Liver (tissue), 9 donors: ENCODE data around the gene PARD6A. TPM values are rescaled to one million over a fixed set of nuclear protein-coding genes. Genes with fewer than 3 reads are reported as not detected.

Source experiments
- DNase-seq: peaks from one replicate; pipeline ENCODE4 v3.0.0-alpha.2; 2017; ENCODE audit warnings: low spot score
- H3K27ac ChIP-seq, 2 donors: one replicate each; pipeline ENCODE4 v1.7.0; 2013; ENCODE audit warnings: inconsistent platforms in 2 of 2, low read length in 2 of 2, control low read depth in 1 of 2, low read depth in 1 of 2, mild to moderate bottlenecking in 1 of 2
- H3K27me3 ChIP-seq, 4 donors: one replicate each; pipeline versions ENCODE4 v1.6.1 to v1.7.0; 2013; ENCODE audit warnings: low read length in 3 of 4, inconsistent platforms in 1 of 4, mild to moderate bottlenecking in 1 of 4, moderate library complexity in 1 of 4; ENCODE audit not compliant: control insufficient read depth in 4 of 4, insufficient read depth in 4 of 4
- H3K36me3 ChIP-seq, 4 donors: one replicate each; pipeline versions ENCODE4 v1.6.1 to v1.7.0; 2013; ENCODE audit warnings: low read length in 3 of 4, mild to moderate bottlenecking in 3 of 4, low read depth in 1 of 4, moderate library complexity in 1 of 4; ENCODE audit not compliant: control insufficient read depth in 4 of 4, insufficient read depth in 3 of 4
- H3K4me1 ChIP-seq, 4 donors: one replicate each; pipeline versions ENCODE4 v1.6.1 to v1.7.0; 2013; ENCODE audit warnings: low read length in 3 of 4, mild to moderate bottlenecking in 3 of 4, moderate library complexity in 1 of 4; ENCODE audit not compliant: control insufficient read depth in 4 of 4, insufficient read depth in 4 of 4
- H3K4me3 ChIP-seq, 3 donors: one replicate each; pipeline versions ENCODE4 v1.6.1 to v1.7.0; 2013; ENCODE audit warnings: low read length in 3 of 3, control low read depth in 1 of 3, low read depth in 1 of 3, mild to moderate bottlenecking in 1 of 3
- H3K9ac ChIP-seq, 2 donors: one replicate each; pipeline ENCODE4 v1.7.0; 2013; ENCODE audit warnings: low read length in 2 of 2, mild to moderate bottlenecking in 2 of 2, moderate library complexity in 2 of 2, control low read depth in 1 of 2, low read depth in 1 of 2
- H3K9me3 ChIP-seq, 4 donors: one replicate each; pipeline versions ENCODE4 v1.6.1 to v1.7.0; 2013; ENCODE audit warnings: low read length in 3 of 4; ENCODE audit not compliant: control insufficient read depth in 4 of 4
- EGR1 ChIP-seq, 2 donors: IDR thresholded peaks; 2 replicates each; pipeline ENCODE4 v1.6.1; 2016 to 2018; ENCODE audit warnings: antibody characterized with exemption in 2 of 2, low read depth in 2 of 2
- FOXA1 ChIP-seq: IDR thresholded peaks from 2 replicates; pipeline ENCODE4 v1.6.1; 2016; ENCODE audit warnings: antibody characterized with exemption
- FOXA2 ChIP-seq: IDR thresholded peaks from 2 replicates; pipeline ENCODE4 v1.6.1; 2016; ENCODE audit warnings: antibody characterized with exemption
- GABPA ChIP-seq, 2 donors: IDR thresholded peaks in 1 of 2; conservative IDR thresholded peaks in 1 of 2; 2 replicates each; pipeline ENCODE4 v1.6.1; 2016; ENCODE audit warnings: antibody characterized with exemption in 2 of 2, mild to moderate bottlenecking in 1 of 2, moderate library complexity in 1 of 2
- HNF4A ChIP-seq, 2 donors: conservative IDR thresholded peaks; 2 replicates each; pipeline ENCODE4 v1.6.1; 2016; ENCODE audit warnings: antibody characterized with exemption in 2 of 2, mild to moderate bottlenecking in 2 of 2
- HNF4G ChIP-seq: IDR thresholded peaks from 2 replicates; pipeline ENCODE4 v1.6.1; 2016; ENCODE audit warnings: antibody characterized with exemption
- JUND ChIP-seq, 2 donors: IDR thresholded peaks; 2 replicates each; pipeline ENCODE4 v1.6.1; 2016; ENCODE audit warnings: antibody characterized with exemption in 2 of 2
- MAX ChIP-seq: IDR thresholded peaks from 2 replicates; pipeline ENCODE4 v1.6.1; 2016; ENCODE audit warnings: antibody characterized with exemption
- NR2F2 ChIP-seq: IDR thresholded peaks from 2 replicates; pipeline ENCODE4 v1.6.1; 2016; ENCODE audit warnings: antibody characterized with exemption
- RAD21 ChIP-seq, 2 donors: IDR thresholded peaks; 2 replicates each; pipeline ENCODE4 v1.6.1; 2016; ENCODE audit warnings: antibody characterized with exemption in 2 of 2, mild to moderate bottlenecking in 2 of 2
- REST ChIP-seq: IDR thresholded peaks from 2 replicates; pipeline ENCODE4 v1.6.1; 2016; ENCODE audit warnings: antibody characterized with exemption, mild to moderate bottlenecking
- RXRA ChIP-seq, 2 donors: IDR thresholded peaks; 2 replicates each; pipeline ENCODE4 v1.6.1; 2017 to 2018; ENCODE audit warnings: antibody characterized with exemption in 2 of 2, mild to moderate bottlenecking in 1 of 2
- SP1 ChIP-seq: IDR thresholded peaks from 2 replicates; pipeline ENCODE4 v1.6.1; 2018; ENCODE audit warnings: antibody characterized with exemption, mild to moderate bottlenecking
- TAF1 ChIP-seq: conservative IDR thresholded peaks from 2 replicates; pipeline ENCODE4 v1.6.1; 2016; ENCODE audit warnings: antibody characterized with exemption, mild to moderate bottlenecking
- YY1 ChIP-seq: IDR thresholded peaks from 2 replicates; pipeline ENCODE4 v1.6.1; 2016; ENCODE audit warnings: antibody characterized with exemption, mild to moderate bottlenecking
- WGBS: extraction: QIAGEN DNeasy Blood & Tissue Kit; methylation state at CpG from one replicate; pipeline ENCODE4 v1.1.7; 2013; 5-methylcytosine and 5-hydroxymethylcytosine counted together
- polyA plus RNA-seq, 2 donors: library from polyadenylated mRNA; stranded (reverse) in 1 of 2; unstranded in 1 of 2; fragments of 200-250 nt in 1 of 2; fragments of >200 nt in 1 of 2; fragmentation: Nextera tagmentation in 1 of 2; extraction: Ambion mirVana in 1 of 2; gene quantifications; one replicate each; pipeline versions ENCODE4 v1.2.1 to v1.2.3, GENCODE V29; 2013 to 2015
- total RNA-seq, 2 donors: library from RNA; depleted of rRNA; stranded (reverse); fragments of >200 nt; gene quantifications; one replicate each; pipeline ENCODE4 v1.2.3, GENCODE V29; 2014
- TF ChIP-seq, protein P1 (sequence below): IDR thresholded peaks from 2 replicates; pipeline ENCODE4 v1.6.1; 2016; ENCODE audit warnings: antibody characterized with exemption
- TF ChIP-seq, protein P2 (sequence below): fragments of 150-350 bp; IDR thresholded peaks from 2 replicates; pipeline ENCODE4 v1.5.1; 2017; ENCODE audit warnings: improper control_type of control experiment, low read depth, low read length; ENCODE audit not compliant: missing input control
- TF ChIP-seq, protein P3 (sequence below): IDR thresholded peaks from 2 replicates; pipeline ENCODE4 v1.6.1; 2016; ENCODE audit warnings: antibody characterized with exemption
- donor health status: healthy.
- donor health status: healthy.
- donor health status: healthy.
- donor health status: healthy.
- donor health status: healthy.

PARD6A gene
- total and polyA plus RNA-seq, 4 donors = 0.42 to 2.4 (median 1.8) TPM

GRCh38 chr16:67628216-67628615 is 32.5 kb upstream of the PARD6A start (continued):
- no peak for TF ChIP-seq HNF4G

DNA sequence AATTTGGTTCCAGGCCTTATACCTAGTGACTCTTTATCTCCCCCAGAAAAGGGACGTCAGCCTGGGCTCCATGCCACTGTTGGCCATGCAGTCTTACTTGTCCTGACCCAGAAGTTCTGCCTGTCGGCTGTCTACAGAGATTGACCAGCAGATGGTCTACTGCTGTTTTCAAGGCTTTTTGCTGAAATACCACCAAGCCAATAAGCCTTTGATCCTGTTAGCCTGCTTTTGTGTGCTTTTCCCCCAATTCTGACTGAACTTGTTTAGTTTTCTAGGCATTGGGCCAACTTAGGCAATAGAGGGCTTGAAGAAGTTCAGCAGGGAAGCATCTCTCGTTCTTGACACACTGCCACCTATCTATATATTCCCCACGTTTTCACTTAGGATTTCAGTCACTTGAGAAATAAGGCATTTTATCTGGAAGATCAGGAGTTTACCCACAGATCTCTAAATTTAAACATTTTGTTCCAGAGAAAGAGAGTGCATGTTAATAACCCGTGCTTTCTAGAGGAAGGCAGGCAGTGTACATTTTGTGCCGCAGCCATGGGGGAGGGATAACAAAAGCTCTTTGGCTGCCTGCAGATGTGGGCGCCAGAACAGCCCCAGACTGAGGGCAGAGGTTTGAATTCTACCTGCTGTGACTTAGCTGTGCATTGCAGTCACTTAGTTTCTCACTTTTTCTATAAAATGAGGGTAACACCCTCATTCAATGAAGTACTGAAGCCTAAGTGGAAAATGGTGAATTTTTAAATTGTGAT is 28.2 kb upstream of the PARD6A start:
- no peaks in the 10 kb centered on the region for H3K4me1 ChIP-seq
- H3K9me3 ChIP-seq = no peaks in the 10 kb centered on the region
- 70% methylated on average over 7 of the region's 7 CpGs for WGBS
- peaks cover 10 to 61% (median 36%) of the 10 kb centered on the region in 4 donors for H3K36me3 ChIP-seq
- no peak overlapping the region for H3K27ac ChIP-seq
- no peak overlapping the region for H3K9ac ChIP-seq
- H3K27me3 ChIP-seq = no peaks in the 10 kb centered on the region
- DNase-seq = no peak
- H3K4me3 ChIP-seq = no peak overlapping the region
- TF ChIP-seq, protein P1, sequence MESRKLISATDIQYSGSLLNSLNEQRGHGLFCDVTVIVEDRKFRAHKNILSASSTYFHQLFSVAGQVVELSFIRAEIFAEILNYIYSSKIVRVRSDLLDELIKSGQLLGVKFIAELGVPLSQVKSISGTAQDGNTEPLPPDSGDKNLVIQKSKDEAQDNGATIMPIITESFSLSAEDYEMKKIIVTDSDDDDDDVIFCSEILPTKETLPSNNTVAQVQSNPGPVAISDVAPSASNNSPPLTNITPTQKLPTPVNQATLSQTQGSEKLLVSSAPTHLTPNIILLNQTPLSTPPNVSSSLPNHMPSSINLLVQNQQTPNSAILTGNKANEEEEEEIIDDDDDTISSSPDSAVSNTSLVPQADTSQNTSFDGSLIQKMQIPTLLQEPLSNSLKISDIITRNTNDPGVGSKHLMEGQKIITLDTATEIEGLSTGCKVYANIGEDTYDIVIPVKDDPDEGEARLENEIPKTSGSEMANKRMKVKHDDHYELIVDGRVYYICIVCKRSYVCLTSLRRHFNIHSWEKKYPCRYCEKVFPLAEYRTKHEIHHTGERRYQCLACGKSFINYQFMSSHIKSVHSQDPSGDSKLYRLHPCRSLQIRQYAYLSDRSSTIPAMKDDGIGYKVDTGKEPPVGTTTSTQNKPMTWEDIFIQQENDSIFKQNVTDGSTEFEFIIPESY = no peak
- TF ChIP-seq YY1 = no peak

- Histone ChIP-seq H3K9ac (no peak overlapping the region), H3K4me3 (no peak overlapping the region), H3K27ac (no peak overlapping the region), H3K9me3 (no peaks in the 10 kb centered on the region), H3K4me1 (peaks cover 0 to 9% (median 3%) of the 10 kb centered on the region in 4 donors), H3K27me3 (no peaks in the 10 kb centered on the region), H3K36me3 (peaks cover 12 to 51% (median 26%) of the 10 kb centered on the region in 4 donors)
- no peak for DNase-seq
- no peak for TF ChIP-seq RAD21 (IDR thresholded peaks at IDR 0.05)
- no peak for TF ChIP-seq FOXA1
- TF ChIP-seq RXRA (IDR thresholded peaks at IDR 0.05) = no peak
- TF ChIP-seq REST = no peak
- no peak for TF ChIP-seq HNF4A (conservative IDR thresholded peaks at IDR 0.05)
- TF ChIP-seq HNF4G = no peak
- no peak for TF ChIP-seq YY1
- TF ChIP-seq SP1 = no peak
- no peak for TF ChIP-seq GABPA (IDR thresholded peaks at IDR 0.05 in 1 of 2, conservative IDR thresholded peaks at IDR 0.05 in 1 of 2)
- no peak for TF ChIP-seq FOXA2
- TF ChIP-seq TAF1 = no peak
- no peak for TF ChIP-seq EGR1 (IDR thresholded peaks at IDR 0.05; ENCODE audit: low read depth in 2 of 2)
- no peak for TF ChIP-seq NR2F2
- no peak for TF ChIP-seq MAX
- TF ChIP-seq, protein P2, sequence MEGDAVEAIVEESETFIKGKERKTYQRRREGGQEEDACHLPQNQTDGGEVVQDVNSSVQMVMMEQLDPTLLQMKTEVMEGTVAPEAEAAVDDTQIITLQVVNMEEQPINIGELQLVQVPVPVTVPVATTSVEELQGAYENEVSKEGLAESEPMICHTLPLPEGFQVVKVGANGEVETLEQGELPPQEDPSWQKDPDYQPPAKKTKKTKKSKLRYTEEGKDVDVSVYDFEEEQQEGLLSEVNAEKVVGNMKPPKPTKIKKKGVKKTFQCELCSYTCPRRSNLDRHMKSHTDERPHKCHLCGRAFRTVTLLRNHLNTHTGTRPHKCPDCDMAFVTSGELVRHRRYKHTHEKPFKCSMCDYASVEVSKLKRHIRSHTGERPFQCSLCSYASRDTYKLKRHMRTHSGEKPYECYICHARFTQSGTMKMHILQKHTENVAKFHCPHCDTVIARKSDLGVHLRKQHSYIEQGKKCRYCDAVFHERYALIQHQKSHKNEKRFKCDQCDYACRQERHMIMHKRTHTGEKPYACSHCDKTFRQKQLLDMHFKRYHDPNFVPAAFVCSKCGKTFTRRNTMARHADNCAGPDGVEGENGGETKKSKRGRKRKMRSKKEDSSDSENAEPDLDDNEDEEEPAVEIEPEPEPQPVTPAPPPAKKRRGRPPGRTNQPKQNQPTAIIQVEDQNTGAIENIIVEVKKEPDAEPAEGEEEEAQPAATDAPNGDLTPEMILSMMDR = no peak
- no peak for TF ChIP-seq JUND (IDR thresholded peaks at IDR 0.05)
- TF ChIP-seq, protein P3, sequence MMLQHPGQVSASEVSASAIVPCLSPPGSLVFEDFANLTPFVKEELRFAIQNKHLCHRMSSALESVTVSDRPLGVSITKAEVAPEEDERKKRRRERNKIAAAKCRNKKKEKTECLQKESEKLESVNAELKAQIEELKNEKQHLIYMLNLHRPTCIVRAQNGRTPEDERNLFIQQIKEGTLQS = no peak
- TF ChIP-seq, protein P1 = no peak
- WGBS = 94% methylated on average over 8 of the region's 8 CpGs
These were observed 24.0 kb upstream of the PARD6A start for GRCh38 chr16:67636713-67637112.
